Neural cell (in vitro differentiated cells): ENCODE measurements around the gene LRRC45. TPM values are rescaled to one million over a fixed set of nuclear protein-coding genes. Genes with fewer than 3 reads are reported as not detected.

Experiments used
- H2AFZ ChIP-seq: fragments of 200-600, 300-800 bp; sonication (generic), shearing (Covaris generic); 2 replicates; pipeline ENCODE4 v1.6.0; 2014; ENCODE audit warnings: low read depth, mild to moderate bottlenecking, antibody characterized with exemption, low read length, moderate library complexity
- H3F3A ChIP-seq: fragments of 200-600 bp; shearing (Covaris generic); 2 replicates; pipeline ENCODE4 v1.6.1; 2016; ENCODE audit warnings: mild to moderate bottlenecking, moderate library complexity, mixed read lengths, antibody characterized with exemption, low read length; ENCODE audit not compliant: insufficient read depth, poor library complexity, severe bottlenecking
- H3K27ac ChIP-seq: fragments of 200-600, 300-800 bp; sonication (generic), shearing (Covaris generic); 2 replicates; pipeline ENCODE4 v1.5.1; 2014; ENCODE audit warnings: mild to moderate bottlenecking, low read length, moderate library complexity
- H3K27me3 ChIP-seq: fragments of 300-800, 200-600 bp; sonication (generic), shearing (Covaris generic); 2 replicates; pipeline ENCODE4 v1.6.0; 2014; ENCODE audit warnings: mild to moderate bottlenecking, low read depth, low read length, moderate library complexity; ENCODE audit not compliant: insufficient read depth
- H3K36me3 ChIP-seq: fragments of 300-800, 200-600 bp; sonication (generic), shearing (Covaris generic); 2 replicates; pipeline ENCODE4 v1.5.1; 2014; ENCODE audit warnings: mild to moderate bottlenecking, antibody characterized with exemption, low read length, moderate library complexity; ENCODE audit not compliant: insufficient read depth
- H3K4me2 ChIP-seq: fragments of 300-800, 200-600 bp; sonication (generic), shearing (Covaris generic); 2 replicates; pipeline ENCODE4 v1.6.0; 2014; ENCODE audit warnings: mild to moderate bottlenecking, low read length
- H3K4me3 ChIP-seq: fragments of 300-800, 200-600 bp; sonication (generic), shearing (Covaris generic); 2 replicates; pipeline ENCODE4 v1.5.1; 2014; ENCODE audit warnings: mild to moderate bottlenecking, low read length, moderate library complexity
- H3K79me2 ChIP-seq: fragments of 200-600 bp; shearing (Covaris generic); replicated peaks from 2 replicates; pipeline ENCODE4 v1.6.0; 2014; ENCODE audit warnings: mild to moderate bottlenecking, low read length, moderate library complexity; ENCODE audit not compliant: insufficient read depth
- H3K9ac ChIP-seq: fragments of 300-800, 200-600 bp; sonication (generic), shearing (Covaris generic); 2 replicates; pipeline ENCODE4 v1.6.1; 2016; ENCODE audit warnings: mild to moderate bottlenecking, low read length, mixed read lengths
- H3K9me2 ChIP-seq: fragments of 200-600 bp; shearing (Covaris generic); 2 replicates; pipeline ENCODE4 v1.6.1; 2016; ENCODE audit warnings: mild to moderate bottlenecking, low read length, mixed read lengths; ENCODE audit not compliant: insufficient read depth
- H3K9me3 ChIP-seq: fragments of 200-600, 300-800 bp; sonication (generic), shearing (Covaris generic); 2 replicates; pipeline ENCODE4 v1.6.1; 2016; ENCODE audit warnings: mild to moderate bottlenecking, mixed run types, low read length, moderate library complexity, mixed read lengths
- H4K20me1 ChIP-seq: fragments of 200-600 bp; shearing (Covaris generic); 2 replicates; pipeline ENCODE4 v1.6.1; 2016; ENCODE audit warnings: mild to moderate bottlenecking, mixed run types; ENCODE audit not compliant: insufficient read depth
- EP300 ChIP-seq: fragments of 450-650 bp; conservative IDR thresholded peaks from 2 replicates; pipeline ENCODE4 v1.6.1; 2014; ENCODE audit warnings: antibody characterized with exemption, mild to moderate bottlenecking, moderate library complexity; ENCODE audit not compliant: poor library complexity, severe bottlenecking
- EZH2 ChIP-seq: fragments of 200-600, 300-800 bp; shearing (Covaris generic), sonication (generic); IDR thresholded peaks from 2 replicates; pipeline ENCODE4 v1.6.1; 2014; ENCODE audit warnings: antibody characterized with exemption, low read length, borderline replicate concordance, mild to moderate bottlenecking; ENCODE audit not compliant: insufficient read depth, poor library complexity, severe bottlenecking
- MXI1 ChIP-seq: fragments of 450-650 bp; conservative IDR thresholded peaks from 2 replicates; pipeline ENCODE4 v1.6.1; 2014; ENCODE audit warnings: antibody characterized with exemption, mild to moderate bottlenecking; ENCODE audit not compliant: poor library complexity, severe bottlenecking
- POLR2AphosphoS5 ChIP-seq: IDR thresholded peaks from 2 replicates; pipeline ENCODE4 v1.6.1; 2012
- RAD21 ChIP-seq: fragments of 450-650 bp; conservative IDR thresholded peaks from 2 replicates; pipeline ENCODE4 v1.6.1; 2014; ENCODE audit warnings: antibody characterized with exemption, mild to moderate bottlenecking, moderate library complexity
- SMC3 ChIP-seq: fragments of 450-650 bp; conservative IDR thresholded peaks from 2 replicates; pipeline ENCODE4 v1.6.1; 2014; ENCODE audit warnings: antibody characterized with exemption, mild to moderate bottlenecking, moderate library complexity; ENCODE audit not compliant: poor library complexity
- TAF1 ChIP-seq: IDR thresholded peaks from 2 replicates; pipeline ENCODE4 v1.6.1; 2012; ENCODE audit warnings: low read depth
- polyA plus RNA-seq: library from polyadenylated mRNA; depleted of rRNA; stranded (reverse); fragments of >200 nt; gene quantifications from 2 replicates; pipeline ENCODE4 v1.2.3, GENCODE V29; 2014
- TF ChIP-seq, protein P1 (sequence below): IDR thresholded peaks from 2 replicates; pipeline ENCODE4 v1.6.1; 2012; ENCODE audit warnings: borderline replicate concordance
- TF ChIP-seq, protein P2 (sequence below): fragments of 450-650 bp; IDR thresholded peaks from 2 replicates; pipeline ENCODE4 v1.5.1; 2014; ENCODE audit warnings: antibody characterized with exemption, mild to moderate bottlenecking, moderate library complexity; ENCODE audit not compliant: poor library complexity, severe bottlenecking

The LRRC45 gene
- polyA plus RNA-seq, 1 donor from 2014 or later: 51.7 TPM

DNA sequence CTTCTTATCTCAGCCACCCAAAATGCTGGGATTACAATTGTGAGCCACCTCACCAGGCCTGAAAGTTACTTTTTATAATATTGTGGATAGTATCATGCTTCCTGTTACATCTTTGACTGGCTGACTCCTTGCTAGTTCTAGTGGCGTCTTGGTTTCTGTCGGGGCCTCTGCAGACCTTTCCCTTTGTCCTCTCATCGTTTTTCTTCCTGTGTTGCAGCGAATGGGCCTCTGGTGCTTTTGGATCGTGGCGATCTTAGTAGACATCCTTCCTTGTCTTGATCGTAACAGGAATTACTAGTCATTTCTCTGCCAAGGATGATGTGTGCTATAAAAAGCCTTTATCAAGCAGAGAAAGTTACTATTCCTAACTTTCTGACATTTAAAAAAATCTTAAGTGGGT, 24.9 kb upstream of the LRRC45 start:
- no peaks in the 10 kb centered on the region for H3F3A ChIP-seq

DNA sequence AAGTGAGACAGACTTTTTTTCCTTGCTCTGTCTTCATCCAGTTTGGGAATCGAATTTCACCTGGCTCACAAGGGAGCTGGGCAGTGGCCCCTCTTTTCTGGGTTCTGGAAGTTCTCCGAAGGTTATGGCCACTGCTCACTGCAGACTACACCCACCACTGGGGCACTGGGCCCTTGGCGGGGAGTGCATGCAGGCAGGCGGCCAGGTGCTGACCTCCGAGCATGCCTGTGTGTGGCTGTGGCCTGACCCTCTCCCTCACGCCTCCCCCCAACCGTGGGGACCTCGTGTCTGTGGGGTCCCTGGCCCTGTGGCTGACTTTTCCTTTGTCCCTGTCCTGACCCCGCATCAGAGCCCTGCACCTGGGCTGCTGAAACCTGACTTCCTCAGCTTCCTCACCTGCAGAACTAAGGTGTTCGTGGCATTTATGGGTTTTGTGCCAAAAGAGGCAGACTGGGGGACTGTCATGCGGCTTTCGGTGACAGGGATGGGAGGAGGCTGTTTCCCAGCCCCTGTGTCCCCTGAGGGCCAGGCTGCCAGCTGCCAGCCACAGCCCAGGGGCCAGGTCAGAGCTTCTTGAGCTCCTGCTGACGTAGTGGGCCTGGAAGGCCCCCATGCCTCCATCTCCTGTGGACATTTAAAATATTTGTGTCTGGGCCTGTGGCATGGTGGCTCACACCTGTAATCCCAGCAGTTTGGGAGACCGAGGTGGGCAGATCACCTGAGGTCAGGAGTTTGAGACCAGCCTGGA, 24.2 kb upstream of the LRRC45 start:
- no peak overlapping the region for H3K4me3 ChIP-seq
- no peaks in the 10 kb centered on the region for H3K9me2 ChIP-seq
- no peaks in the 10 kb centered on the region for H3F3A ChIP-seq
- H3K9me3 ChIP-seq: no peaks in the 10 kb centered on the region
- H2AFZ ChIP-seq: no peak overlapping the region
- no peaks in the 10 kb centered on the region for H3K36me3 ChIP-seq
- TF ChIP-seq, protein P1, sequence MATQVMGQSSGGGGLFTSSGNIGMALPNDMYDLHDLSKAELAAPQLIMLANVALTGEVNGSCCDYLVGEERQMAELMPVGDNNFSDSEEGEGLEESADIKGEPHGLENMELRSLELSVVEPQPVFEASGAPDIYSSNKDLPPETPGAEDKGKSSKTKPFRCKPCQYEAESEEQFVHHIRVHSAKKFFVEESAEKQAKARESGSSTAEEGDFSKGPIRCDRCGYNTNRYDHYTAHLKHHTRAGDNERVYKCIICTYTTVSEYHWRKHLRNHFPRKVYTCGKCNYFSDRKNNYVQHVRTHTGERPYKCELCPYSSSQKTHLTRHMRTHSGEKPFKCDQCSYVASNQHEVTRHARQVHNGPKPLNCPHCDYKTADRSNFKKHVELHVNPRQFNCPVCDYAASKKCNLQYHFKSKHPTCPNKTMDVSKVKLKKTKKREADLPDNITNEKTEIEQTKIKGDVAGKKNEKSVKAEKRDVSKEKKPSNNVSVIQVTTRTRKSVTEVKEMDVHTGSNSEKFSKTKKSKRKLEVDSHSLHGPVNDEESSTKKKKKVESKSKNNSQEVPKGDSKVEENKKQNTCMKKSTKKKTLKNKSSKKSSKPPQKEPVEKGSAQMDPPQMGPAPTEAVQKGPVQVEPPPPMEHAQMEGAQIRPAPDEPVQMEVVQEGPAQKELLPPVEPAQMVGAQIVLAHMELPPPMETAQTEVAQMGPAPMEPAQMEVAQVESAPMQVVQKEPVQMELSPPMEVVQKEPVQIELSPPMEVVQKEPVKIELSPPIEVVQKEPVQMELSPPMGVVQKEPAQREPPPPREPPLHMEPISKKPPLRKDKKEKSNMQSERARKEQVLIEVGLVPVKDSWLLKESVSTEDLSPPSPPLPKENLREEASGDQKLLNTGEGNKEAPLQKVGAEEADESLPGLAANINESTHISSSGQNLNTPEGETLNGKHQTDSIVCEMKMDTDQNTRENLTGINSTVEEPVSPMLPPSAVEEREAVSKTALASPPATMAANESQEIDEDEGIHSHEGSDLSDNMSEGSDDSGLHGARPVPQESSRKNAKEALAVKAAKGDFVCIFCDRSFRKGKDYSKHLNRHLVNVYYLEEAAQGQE: no peak
- TF ChIP-seq RAD21 (no peak), SMC3 (no peak), EP300 (no peak), TAF1 (no peak), EZH2 (no peak), MXI1 (no peak), POLR2AphosphoS5 (no peak)
- TF ChIP-seq, protein P2, sequence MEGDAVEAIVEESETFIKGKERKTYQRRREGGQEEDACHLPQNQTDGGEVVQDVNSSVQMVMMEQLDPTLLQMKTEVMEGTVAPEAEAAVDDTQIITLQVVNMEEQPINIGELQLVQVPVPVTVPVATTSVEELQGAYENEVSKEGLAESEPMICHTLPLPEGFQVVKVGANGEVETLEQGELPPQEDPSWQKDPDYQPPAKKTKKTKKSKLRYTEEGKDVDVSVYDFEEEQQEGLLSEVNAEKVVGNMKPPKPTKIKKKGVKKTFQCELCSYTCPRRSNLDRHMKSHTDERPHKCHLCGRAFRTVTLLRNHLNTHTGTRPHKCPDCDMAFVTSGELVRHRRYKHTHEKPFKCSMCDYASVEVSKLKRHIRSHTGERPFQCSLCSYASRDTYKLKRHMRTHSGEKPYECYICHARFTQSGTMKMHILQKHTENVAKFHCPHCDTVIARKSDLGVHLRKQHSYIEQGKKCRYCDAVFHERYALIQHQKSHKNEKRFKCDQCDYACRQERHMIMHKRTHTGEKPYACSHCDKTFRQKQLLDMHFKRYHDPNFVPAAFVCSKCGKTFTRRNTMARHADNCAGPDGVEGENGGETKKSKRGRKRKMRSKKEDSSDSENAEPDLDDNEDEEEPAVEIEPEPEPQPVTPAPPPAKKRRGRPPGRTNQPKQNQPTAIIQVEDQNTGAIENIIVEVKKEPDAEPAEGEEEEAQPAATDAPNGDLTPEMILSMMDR: no peak
- H3K27me3 ChIP-seq: no peaks in the 10 kb centered on the region
- no peak overlapping the region for H3K27ac ChIP-seq
- H3K4me2 ChIP-seq: no peak overlapping the region
- no peaks in the 10 kb centered on the region for H4K20me1 ChIP-seq
- H3K9ac ChIP-seq: no peak overlapping the region
- no peaks in the 10 kb centered on the region for H3K79me2 ChIP-seq

More for the DNA sequence above, 24.9 kb upstream of the LRRC45 start:
- no peak overlapping the region for H3K9ac ChIP-seq
- H2AFZ ChIP-seq: no peak overlapping the region
- no peaks in the 10 kb centered on the region for H3K9me3 ChIP-seq
- no peaks in the 10 kb centered on the region for H4K20me1 ChIP-seq
- H3K79me2 ChIP-seq: no peaks in the 10 kb centered on the region
- no peak overlapping the region for H3K4me2 ChIP-seq
- no peaks in the 10 kb centered on the region for H3K9me2 ChIP-seq
- H3K36me3 ChIP-seq: no peaks in the 10 kb centered on the region
- H3K27ac ChIP-seq: no peak overlapping the region
- H3K27me3 ChIP-seq: no peaks in the 10 kb centered on the region
- no peak overlapping the region for H3K4me3 ChIP-seq
- TF ChIP-seq EZH2: no peak
- TF ChIP-seq EP300: no peak
